ENCODE measurements around the gene TLE4. TPM values are rescaled to one million over a fixed set of nuclear protein-coding genes. Genes with fewer than 3 reads are reported as not detected.
A peak's percentile ranks its signal among the peaks of the same experiment; 100 is the strongest.

Gene TLE4
- total and polyA plus RNA-seq, 12 donors = 11.8 to 70.5 (median 42.9) TPM

DNA sequence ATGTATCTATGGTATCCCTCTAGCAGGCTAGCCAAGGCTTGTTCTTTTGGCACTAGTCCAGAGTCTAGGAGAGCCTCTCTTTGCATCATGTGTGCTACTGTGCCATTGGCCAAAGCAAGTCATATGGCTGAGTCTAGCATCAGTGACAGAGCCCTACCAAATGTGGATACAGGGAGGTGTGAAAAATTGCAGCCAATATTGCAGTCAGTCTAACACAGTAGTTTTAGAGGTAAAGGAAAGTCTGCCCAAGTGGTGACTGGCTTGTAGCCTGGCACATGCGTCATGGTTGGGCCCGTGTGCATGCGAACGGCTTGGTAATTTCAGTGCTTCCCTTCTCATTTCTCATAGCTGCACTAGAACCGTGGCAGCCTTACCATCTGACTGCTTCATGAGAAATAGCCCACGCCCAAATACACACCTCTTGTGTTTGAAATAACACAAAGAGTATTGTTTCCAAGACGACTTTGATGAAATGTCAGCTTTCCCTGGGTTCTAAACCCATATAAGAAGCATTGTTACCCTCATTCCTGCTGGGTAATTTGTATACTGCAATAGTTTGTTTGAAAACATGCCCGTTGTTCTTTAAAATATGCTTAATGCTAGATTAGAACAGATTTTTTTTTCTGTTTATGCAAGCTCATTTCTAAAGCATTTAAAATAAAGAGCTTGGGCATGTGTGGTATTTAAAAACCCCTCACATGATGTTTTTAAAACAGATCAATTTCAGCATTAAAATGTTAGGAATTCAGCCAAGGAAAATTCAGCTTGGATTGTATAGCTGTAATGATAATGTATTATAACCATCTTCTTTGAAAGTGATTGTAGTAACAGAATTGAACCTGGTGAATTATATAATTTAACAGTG, 113.2 kb downstream of the TLE4 start:
- intact Hi-C loops (cut with DNase I) = loop anchor here in 1 of 2 donors (10.0 kb wide), 1 partner anchor 110 kb away; the partner anchor contains the start of gene TLE4
- WGBS, 4 donors = 89 to 96% (median 93%) methylated on average over 8 of the region's 8 CpGs
- no peak for DNase-seq
- H3K4me1 ChIP-seq (replicated peaks in 1 of 2) = peaks cover 6 to 28% of the 10 kb centered on the region in 2 donors
- peak overlapping the region in 1 of 5 donors; percentile 13 for H3K27ac ChIP-seq
- TF ChIP-seq POLR2A (IDR thresholded peaks at IDR 0.05) = no peak
- TF ChIP-seq, protein P1, sequence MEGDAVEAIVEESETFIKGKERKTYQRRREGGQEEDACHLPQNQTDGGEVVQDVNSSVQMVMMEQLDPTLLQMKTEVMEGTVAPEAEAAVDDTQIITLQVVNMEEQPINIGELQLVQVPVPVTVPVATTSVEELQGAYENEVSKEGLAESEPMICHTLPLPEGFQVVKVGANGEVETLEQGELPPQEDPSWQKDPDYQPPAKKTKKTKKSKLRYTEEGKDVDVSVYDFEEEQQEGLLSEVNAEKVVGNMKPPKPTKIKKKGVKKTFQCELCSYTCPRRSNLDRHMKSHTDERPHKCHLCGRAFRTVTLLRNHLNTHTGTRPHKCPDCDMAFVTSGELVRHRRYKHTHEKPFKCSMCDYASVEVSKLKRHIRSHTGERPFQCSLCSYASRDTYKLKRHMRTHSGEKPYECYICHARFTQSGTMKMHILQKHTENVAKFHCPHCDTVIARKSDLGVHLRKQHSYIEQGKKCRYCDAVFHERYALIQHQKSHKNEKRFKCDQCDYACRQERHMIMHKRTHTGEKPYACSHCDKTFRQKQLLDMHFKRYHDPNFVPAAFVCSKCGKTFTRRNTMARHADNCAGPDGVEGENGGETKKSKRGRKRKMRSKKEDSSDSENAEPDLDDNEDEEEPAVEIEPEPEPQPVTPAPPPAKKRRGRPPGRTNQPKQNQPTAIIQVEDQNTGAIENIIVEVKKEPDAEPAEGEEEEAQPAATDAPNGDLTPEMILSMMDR (IDR thresholded peaks at IDR 0.05) = no peak
- no peaks in the 10 kb centered on the region for H3K9me3 ChIP-seq (replicated peaks in 1 of 3)
- no peak overlapping the region for H3K4me3 ChIP-seq
- no peaks in the 10 kb centered on the region for H3K27me3 ChIP-seq
- H3K36me3 ChIP-seq (replicated peaks in 1 of 2) = no peaks in the 10 kb centered on the region

DNA sequence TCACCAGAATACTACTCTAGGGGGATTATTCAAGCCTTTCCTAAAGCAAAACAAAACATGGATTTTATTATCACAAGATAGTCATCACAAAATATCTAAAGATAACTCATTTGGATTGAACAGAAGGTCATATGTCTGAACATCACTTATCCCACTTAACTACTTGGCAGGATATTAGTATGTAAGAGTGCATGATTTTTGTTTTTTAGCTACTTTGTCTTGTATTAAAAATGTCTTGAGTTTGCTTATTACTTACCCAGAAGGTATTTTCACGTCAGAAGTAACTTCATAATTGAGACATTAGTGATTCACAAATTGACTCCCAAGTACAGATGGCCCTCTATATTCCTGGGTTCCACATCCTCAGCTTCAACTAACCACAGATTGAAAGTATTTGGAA, 113.8 kb downstream of the TLE4 start:
- 24 to 43% (median 35%) methylated on average over 1 of the region's 1 CpG for WGBS, 4 donors
- intact Hi-C loops (cut with DNase I) = loop anchor here in 1 of 2 donors (10.0 kb wide), 1 partner anchor 111 kb away; the partner anchor contains the start of gene TLE4
- TF ChIP-seq, protein P1 (IDR thresholded peaks at IDR 0.05) = no peak
- TF ChIP-seq POLR2A (IDR thresholded peaks at IDR 0.05) = no peak
- H3K4me3 ChIP-seq = no peak overlapping the region
- H3K27ac ChIP-seq = no peak overlapping the region
- H3K27me3 ChIP-seq = no peaks in the 10 kb centered on the region
- DNase-seq = no peak
- H3K36me3 ChIP-seq (replicated peaks in 1 of 2) = no peaks in the 10 kb centered on the region
- H3K9me3 ChIP-seq (replicated peaks in 1 of 3) = no peaks in the 10 kb centered on the region
- peaks cover 6 to 28% of the 10 kb centered on the region in 2 donors for H3K4me1 ChIP-seq (replicated peaks in 1 of 2)

DNA sequence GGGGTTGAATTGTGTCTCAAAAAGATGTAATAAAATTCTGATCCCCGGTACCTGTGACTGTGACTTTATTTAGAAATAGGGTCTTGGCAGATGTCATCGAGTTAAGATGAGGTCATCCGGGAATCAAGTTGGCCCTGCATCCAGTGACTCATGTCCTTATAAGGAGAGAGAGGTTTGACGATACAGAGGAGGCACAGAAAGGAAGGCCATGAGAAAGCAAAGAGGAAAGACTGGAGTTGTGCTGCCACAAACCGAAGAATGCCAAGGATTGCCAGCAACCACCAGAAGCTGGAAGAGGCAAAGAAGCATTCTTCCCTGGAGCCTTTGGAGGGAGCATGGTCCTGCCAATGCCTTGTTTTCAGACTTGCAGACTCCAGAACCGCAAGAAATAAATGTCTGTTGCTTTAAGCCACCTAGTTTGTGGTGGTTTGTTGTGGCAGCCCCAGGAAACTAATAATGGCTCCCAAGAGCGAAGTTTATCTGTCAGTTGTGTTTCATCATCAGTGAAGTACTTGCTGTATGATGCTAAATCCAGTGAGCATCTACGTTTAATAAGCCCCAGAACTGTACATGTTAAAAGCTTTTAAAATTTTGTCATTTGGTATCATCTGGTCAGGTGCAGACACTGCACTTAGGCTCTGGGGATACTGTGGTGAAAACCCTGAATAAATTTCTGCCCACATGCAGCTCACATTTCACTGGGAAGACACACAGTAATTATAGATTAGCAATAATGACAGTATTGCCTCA, 114.8 kb downstream of the TLE4 start:
- Histone ChIP-seq H3K4me3 (no peak overlapping the region), H3K27me3 (no peaks in the 10 kb centered on the region), H3K4me1 (replicated peaks in 1 of 2) (peaks cover 6 to 28% of the 10 kb centered on the region in 2 donors), H3K27ac (peak overlapping the region in 1 of 5 donors; percentile 43), H3K9me3 (replicated peaks in 1 of 3) (no peaks in the 10 kb centered on the region), H3K36me3 (replicated peaks in 1 of 2) (no peaks in the 10 kb centered on the region)
- intact Hi-C loops (cut with DNase I) = loop anchor here in 1 of 2 donors (10.0 kb wide), 1 partner anchor 112 kb away; the partner anchor contains the start of gene TLE4
- TF ChIP-seq, protein P1 (IDR thresholded peaks at IDR 0.05) = no peak
- TF ChIP-seq POLR2A (IDR thresholded peaks at IDR 0.05) = no peak
- peak; percentile 27 to 66 (median 51) for DNase-seq
- 57 to 71% (median 62%) methylated on average over 8 of the region's 8 CpGs for WGBS, 4 donors

DNA sequence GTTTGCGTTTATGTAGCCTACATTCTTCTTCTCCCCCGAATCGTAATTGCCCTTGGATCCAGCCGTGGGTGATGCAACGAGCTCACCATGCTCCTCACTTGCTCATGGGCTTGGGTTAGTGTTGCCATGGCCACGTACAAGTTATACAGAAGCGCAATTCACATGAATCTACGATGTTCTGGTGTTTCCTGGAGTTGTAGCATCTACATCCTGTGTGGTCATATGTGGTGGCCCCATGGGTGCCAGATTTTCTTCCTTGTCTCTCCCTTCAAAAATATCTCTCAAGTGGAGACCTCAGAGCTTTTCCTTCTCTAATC, 115.3 kb downstream of the TLE4 start:
- 84 to 92% (median 86%) methylated on average over 8 of the region's 8 CpGs for WGBS, 4 donors
- Histone ChIP-seq H3K36me3 (replicated peaks in 1 of 2) (no peaks in the 10 kb centered on the region), H3K4me1 (replicated peaks in 1 of 2) (peaks cover 6 to 25% of the 10 kb centered on the region in 2 donors), H3K27me3 (no peaks in the 10 kb centered on the region), H3K27ac (no peak overlapping the region), H3K9me3 (replicated peaks in 1 of 3) (no peaks in the 10 kb centered on the region), H3K4me3 (no peak overlapping the region)
- no peak for TF ChIP-seq POLR2A (IDR thresholded peaks at IDR 0.05)
- TF ChIP-seq, protein P1 (IDR thresholded peaks at IDR 0.05) = no peak
- intact Hi-C loops (cut with DNase I) = loop anchor here in 1 of 2 donors (10.0 kb wide), 1 partner anchor 112 kb away; the partner anchor contains the start of gene TLE4
- DNase-seq = no peak
